ENCODE results near the gene OR6J1. TPM values are rescaled to one million over a fixed set of nuclear protein-coding genes. Genes with fewer than 3 reads are reported as not detected.
"Not testable (repeated sequence)": the region's sequence is repeated elsewhere in the genome, so short reads cannot be mapped to it uniquely, and the experiment has no call there.

Gene OR6J1
- total RNA-seq, 1 donor from 2014 or later: not detected

DNA sequence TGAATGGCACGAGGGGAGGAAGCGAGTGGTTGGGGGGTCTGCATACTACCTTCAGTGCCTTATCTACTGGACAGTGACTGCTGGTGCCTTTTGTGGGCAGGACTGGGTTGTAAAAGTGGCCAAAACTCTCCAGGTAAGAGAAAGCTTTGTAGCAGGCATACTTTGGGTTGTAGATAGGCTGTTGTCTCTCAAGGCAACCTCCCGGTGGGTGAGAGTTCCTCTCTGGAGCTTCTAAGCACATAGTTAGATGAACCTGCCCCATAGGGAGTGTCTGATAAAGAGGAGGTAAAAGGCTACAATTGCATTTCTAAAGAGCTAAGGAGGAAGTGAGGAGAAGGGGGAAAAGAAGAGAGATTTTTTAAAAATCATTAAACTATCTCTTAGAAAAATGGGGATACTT lies 51.0 kb downstream of the OR6J1 start:
- TF ChIP-seq, protein P1, sequence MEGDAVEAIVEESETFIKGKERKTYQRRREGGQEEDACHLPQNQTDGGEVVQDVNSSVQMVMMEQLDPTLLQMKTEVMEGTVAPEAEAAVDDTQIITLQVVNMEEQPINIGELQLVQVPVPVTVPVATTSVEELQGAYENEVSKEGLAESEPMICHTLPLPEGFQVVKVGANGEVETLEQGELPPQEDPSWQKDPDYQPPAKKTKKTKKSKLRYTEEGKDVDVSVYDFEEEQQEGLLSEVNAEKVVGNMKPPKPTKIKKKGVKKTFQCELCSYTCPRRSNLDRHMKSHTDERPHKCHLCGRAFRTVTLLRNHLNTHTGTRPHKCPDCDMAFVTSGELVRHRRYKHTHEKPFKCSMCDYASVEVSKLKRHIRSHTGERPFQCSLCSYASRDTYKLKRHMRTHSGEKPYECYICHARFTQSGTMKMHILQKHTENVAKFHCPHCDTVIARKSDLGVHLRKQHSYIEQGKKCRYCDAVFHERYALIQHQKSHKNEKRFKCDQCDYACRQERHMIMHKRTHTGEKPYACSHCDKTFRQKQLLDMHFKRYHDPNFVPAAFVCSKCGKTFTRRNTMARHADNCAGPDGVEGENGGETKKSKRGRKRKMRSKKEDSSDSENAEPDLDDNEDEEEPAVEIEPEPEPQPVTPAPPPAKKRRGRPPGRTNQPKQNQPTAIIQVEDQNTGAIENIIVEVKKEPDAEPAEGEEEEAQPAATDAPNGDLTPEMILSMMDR (IDR thresholded peaks at IDR 0.05; ENCODE audit: unreplicated experiment): no peak
- no peak for DNase-seq (ENCODE audit: low spot score in 2 of 2, unreplicated experiment in 2 of 2)
- Mint-ChIP-seq H3K36me3 (no peaks in the 10 kb centered on the region), H3K4me1 (peaks cover 15% of the 10 kb centered on the region), H3K9me3 (no peaks in the 10 kb centered on the region), H3K4me3 (no peak overlapping the region), H3K27ac (no peak overlapping the region), H3K27me3 (ENCODE audit: low read depth) (peaks cover 35% of the 10 kb centered on the region)

DNA sequence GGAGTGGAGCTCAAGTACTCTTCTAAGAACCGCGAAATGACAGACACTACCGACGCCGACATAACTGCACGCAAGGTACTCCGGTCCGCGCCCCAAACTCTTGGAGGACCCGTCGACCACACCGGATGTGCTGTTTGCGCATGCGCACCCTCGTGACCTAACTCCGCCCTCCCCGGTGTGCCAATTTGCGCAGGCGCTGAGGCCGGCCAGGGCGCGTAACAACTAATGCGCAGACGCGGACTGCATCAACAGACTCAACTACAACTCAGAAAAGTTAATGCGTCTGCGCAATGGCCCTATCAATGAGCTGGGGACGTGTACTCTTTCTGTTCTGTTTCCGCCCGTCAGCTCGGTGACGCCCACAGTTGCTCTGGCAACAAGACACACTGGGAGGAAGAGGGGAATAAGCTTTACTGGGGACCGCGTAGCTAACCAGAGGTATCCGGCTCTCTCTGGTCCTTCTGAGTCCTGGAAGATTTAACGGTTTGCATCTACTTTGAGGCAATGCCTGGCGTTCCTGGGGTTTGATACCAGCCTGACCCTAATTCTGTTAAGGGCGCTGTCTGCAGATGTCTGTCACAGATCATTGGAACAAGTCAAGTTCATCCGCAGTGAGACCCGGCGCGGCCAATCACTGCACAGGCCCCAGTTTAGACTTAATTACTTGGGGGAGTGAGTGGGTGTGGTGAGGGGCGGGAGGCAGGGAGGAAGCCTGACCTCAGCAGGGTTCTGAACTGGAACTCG lies 54.9 kb downstream of the OR6J1 start, which contains the start of gene DAD1:
Gene DAD1 (minus strand): TSS at position 129 of the 744 bp plus-strand sequence. CDS start 67 bp downstream, at position 62.
- Mint-ChIP-seq H3K27me3 (ENCODE audit: low read depth) (peaks cover 23% of the 10 kb centered on the region), H3K27ac (peak within 1 kb of the TSS; percentile 99), H3K4me1 (peaks cover 39% of the 10 kb centered on the region), H3K36me3 (peaks cover 8% of the 10 kb centered on the region), H3K9me3 (no peaks in the 10 kb centered on the region), H3K4me3 (peak within 1 kb of the TSS; percentile 97)
- peak; percentile 98 to 100 for DNase-seq (ENCODE audit: low spot score in 2 of 2, unreplicated experiment in 2 of 2)
- TF ChIP-seq, protein P1 (IDR thresholded peaks at IDR 0.05; ENCODE audit: unreplicated experiment): no peak

DNA sequence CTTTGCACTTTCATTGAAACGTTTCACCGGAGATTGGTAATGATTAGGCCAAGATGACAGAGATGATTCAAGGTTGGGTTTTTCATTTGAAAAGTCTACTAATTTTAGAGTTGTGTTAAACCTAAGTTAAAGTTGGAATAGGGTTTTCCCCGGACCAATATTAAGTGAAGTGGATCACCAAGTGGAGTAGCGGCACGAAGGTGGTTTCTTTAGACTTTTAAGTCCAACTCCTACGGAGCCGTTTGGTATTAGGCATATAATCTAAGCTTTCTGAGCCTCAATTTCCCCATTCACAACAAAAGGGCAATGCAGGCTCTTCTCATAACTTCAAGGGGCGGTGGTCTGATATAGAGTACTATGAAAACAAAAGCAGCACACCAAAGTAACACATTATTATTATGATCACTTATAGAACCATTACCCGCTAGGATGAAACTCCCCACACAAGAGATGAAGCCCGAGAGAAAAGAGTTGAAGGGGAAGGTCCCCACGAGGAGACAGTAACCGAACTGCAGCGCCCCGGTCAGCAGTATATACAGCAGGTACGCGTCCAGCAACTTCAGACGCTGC lies 55.5 kb downstream of the OR6J1 start:
- TF ChIP-seq, protein P1 (IDR thresholded peaks at IDR 0.05; ENCODE audit: unreplicated experiment): no peak
- Mint-ChIP-seq H3K4me3 (peak overlapping the region; percentile 97), H3K4me1 (peaks cover 39% of the 10 kb centered on the region), H3K27ac (peak overlapping the region; percentile 99), H3K27me3 (ENCODE audit: low read depth) (peaks cover 16% of the 10 kb centered on the region), H3K36me3 (peaks cover 8% of the 10 kb centered on the region), H3K9me3 (no peaks in the 10 kb centered on the region)
- DNase-seq (ENCODE audit: low spot score in 2 of 2, unreplicated experiment in 2 of 2): no peak

DNA sequence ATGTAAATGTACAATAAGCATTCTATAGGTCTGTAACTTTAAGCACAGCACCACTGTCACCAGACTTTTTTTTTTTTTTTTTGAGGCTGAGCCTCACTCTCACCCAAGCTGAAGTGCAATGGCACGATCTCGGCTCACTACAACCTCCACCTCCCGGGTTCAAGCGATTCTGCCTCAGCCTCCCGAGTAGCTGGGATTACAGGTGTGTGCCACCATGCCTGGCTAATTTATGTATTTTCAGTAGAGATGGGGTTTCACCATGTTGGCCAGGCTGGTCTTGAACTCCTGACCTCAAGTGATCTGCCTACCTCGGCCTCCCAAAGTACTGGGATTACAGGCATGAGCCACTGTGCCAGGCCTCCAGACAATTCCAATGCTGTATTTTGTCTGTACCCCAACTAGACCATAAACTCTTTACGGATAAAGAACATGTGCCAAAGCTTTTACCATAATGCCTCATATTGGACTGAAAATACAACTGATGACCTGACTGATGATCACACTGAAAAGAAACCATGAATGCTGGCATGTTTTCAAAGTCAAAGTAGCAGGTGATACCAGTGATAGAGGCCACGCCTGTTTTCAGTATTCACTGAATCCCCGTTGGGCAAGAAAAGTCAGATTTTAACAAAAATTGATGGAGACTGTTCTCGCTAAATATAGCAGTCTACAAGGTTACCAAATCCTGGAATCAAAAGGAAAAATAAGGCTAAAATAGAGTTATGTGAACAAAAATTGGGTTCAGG lies 56.3 kb downstream of the OR6J1 start:
- Mint-ChIP-seq H3K4me1 (peaks cover 39% of the 10 kb centered on the region), H3K27me3 (ENCODE audit: low read depth) (peaks cover 10% of the 10 kb centered on the region), H3K4me3 (peak overlapping the region; percentile 97), H3K27ac (peak overlapping the region; percentile 99)
- not testable (repeated sequence) for DNase-seq (ENCODE audit: low spot score in 2 of 2, unreplicated experiment in 2 of 2); H3K36me3 Mint-ChIP-seq; H3K9me3 Mint-ChIP-seq

DNA sequence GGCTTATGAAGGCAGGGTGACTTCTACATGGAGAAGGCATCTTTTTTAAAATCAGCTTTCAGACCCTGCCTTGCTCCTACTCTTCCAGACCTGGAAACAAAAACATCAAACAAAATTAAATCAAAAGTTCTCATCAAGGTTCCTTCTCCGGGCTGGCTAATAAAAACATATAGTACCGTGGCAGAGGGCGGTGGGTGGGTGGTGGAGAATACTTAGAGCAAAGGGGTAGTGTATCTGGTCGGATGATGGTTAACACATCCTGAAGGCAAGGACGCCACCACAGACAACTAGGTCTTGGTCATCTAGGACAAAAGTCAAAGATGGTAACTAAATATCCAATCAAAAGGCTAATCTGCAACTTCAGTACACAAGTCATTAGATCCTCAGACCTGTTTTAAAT lies 56.9 kb downstream of the OR6J1 start:
- Mint-ChIP-seq H3K9me3 (no peaks in the 10 kb centered on the region), H3K27ac (peak overlapping the region; percentile 57), H3K27me3 (ENCODE audit: low read depth) (peaks cover 5% of the 10 kb centered on the region), H3K4me3 (peak overlapping the region; percentile 30), H3K4me1 (peaks cover 39% of the 10 kb centered on the region), H3K36me3 (peaks cover 8% of the 10 kb centered on the region)
- no peak for DNase-seq (ENCODE audit: low spot score in 2 of 2, unreplicated experiment in 2 of 2)
- TF ChIP-seq, protein P1 (IDR thresholded peaks at IDR 0.05; ENCODE audit: unreplicated experiment): no peak

DNA sequence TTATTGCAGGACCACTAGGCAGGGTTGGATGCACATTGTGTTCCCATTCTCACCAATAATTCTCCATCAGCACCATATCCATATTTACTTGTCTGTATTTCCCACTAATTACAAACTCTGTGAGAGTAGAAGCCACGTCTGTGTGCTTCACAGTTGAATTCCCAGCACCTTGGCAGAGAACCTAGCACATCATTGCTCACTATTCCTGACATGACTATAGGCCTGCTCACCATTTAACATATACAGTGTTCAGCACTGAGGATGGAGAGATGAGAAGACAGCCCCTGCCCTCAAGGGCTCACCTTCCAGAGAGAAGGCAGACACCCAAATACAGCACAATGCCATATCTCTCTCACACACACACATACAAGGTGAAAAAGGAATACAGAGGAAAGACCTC lies 60.2 kb downstream of the OR6J1 start:
- no peak overlapping the region for H3K27ac Mint-ChIP-seq
- no peak for DNase-seq (ENCODE audit: low spot score in 2 of 2, unreplicated experiment in 2 of 2)
- H3K36me3 Mint-ChIP-seq: peaks cover 10% of the 10 kb centered on the region
- no peaks in the 10 kb centered on the region for H3K27me3 Mint-ChIP-seq (ENCODE audit: low read depth)
- TF ChIP-seq, protein P1 (IDR thresholded peaks at IDR 0.05; ENCODE audit: unreplicated experiment): no peak
- H3K9me3 Mint-ChIP-seq: no peaks in the 10 kb centered on the region
- H3K4me1 Mint-ChIP-seq: peaks cover 31% of the 10 kb centered on the region
- H3K4me3 Mint-ChIP-seq: no peak overlapping the region
